GM21619 (cell line): ENCODE results near the gene SESN1.

ENCODE experiments used
- ATAC-seq: cut with Tn5 transposase; IDR thresholded peaks from one replicate; pipeline ENCODE4 v1.9.1; 2021; ENCODE audit not compliant: unreplicated experiment

Gene SESN1

DNA sequence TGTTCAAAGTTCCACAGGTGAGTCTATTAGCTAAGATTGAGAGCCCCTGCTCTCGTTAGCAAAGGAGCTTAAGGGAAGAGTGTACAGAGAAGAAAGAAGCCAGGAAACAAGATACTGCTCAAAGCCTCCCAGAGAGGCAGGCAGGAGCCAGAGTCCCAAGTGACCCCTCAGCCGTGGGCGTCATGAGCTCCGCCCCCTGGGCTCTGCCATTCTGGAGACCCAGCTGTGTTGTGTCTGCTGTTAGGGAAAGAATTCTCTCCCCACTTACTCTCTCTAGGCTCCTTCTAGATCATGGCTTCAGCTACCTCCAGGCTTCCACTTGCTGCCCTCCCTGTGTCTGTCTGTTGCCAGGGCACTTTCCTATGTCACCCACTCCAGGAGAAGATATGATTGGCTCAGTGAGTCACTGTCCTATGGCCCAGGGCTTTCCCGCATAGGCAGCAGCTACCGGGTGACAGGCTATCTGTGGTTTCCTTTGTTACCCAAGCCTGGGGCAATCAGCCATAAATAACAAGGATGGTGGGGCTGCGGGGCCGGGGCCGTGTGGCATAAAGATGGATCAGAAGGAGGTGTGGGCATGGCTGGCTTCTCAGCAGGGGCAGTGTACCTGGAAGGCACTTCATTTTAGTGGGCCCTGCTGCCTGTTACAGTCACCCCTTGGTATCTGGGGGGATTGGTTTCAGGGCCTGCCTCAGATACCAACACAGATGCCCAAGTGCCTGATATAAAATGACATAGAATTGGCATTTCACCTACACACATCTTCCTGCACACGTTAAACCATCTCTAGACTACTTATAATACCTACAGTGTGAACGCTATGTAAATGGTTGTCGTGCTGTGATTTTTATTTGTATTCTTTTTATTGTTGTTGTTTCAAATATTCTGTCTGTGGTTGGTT is 127.5 kb downstream of the SESN1 start:
- ATAC-seq: no peak

DNA sequence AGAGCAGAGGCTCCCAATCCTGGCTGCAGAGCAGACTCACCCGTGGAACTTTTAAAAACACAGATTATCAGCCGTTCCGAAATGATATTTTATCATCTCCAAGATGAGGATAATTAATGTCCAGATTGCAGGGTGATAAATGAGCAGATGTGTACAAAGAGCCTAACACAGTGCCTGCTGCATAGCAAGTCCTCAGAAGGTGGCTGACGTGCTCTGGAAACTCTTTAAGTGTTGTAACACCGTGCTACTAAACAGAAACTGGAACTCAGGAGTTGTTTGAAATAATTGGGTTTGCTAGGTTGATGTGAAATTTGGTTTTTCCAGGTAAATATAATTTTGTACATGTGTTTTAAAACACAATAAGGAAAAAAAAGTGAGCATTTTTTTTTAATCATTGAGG is 128.4 kb downstream of the SESN1 start:
- ATAC-seq: no peak

DNA sequence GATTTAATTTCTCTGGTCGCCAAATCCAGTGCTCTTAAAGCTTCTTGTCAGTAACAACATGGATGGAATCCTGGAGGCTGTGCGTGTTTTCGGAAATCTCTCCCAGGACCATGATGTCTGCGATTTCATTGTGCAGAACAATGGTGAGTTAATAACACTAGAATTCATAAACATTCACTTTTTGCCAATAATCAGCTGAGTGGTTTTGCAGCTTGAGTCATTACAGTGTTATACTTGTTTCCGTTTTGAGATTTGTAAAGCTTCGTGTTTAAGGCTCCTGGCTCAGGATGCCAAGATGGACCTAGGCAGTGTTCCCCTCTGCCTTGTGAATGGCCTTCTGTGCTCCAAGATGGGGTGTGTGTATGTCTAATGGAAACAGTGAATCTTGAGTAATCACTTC is 132.7 kb downstream of the SESN1 start:
- ATAC-seq: no peak

DNA sequence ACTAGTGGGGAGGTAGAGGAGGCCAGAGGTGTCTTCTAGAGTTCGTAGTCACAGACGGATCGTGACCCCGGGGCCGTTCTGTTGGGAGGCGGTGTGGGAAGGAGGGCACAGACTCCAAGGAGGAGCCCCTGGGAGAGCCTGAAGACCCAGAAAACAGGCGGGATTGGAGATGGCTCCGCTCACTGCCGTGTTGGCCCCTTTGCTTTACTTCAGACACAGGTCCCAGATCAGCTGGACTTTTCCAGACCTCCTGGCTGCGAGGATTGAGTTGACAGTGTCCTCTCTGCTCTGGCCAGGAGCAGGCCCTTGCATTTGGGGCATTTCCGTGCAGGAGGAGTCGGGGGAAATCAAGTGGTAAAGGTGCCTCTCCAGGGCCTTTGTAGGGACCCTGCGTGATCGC is 133.6 kb downstream of the SESN1 start:
- no peak for ATAC-seq

DNA sequence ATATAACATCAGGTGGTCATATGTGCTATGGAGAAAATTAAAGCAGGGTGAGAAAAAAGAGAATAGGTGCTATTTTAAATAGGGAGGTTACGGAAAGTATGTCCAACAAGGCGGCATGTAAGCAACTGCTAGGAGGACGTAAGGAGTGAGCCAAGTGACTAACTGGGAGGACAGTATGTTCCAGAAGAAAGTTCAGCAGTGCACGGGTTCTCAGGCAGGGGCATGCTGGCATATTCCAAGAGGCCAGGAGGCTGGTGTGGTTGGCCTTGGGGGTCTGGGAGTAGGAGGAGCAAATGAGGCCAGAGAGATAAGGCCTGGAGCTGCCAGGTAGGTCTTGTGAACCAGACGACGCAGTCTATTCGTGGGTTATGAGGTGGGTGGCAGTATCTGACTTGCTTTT is 134.0 kb downstream of the SESN1 start:
- no peak for ATAC-seq

DNA sequence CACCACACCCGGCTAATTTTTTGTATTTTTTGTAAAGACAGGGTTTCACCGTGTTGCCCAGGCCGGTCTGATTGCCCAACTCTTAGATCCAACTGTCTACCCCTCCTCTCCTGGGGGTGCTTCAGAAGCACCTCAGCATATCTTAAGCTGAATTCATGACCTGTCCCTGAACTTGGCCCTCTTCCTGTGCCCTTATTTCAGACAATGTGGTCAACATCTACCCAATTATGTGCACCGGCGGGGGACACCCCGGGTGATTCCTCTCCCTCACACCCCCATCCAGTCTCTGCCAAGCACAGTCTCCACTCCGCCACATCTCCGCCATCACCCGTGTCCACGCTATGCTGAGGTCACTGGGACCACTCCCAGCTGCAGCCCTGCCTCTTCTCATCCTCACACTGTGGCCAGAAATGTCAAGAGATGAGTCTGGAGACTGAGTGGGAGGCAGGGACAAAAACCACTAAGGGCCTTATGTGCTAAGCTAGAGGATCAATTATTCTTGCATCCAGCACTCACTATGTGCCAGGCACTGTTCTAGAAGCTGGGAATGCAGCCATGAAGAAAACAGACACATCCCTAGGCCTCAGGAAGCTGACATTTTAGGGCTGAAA is 134.6 kb downstream of the SESN1 start:
- ATAC-seq: no peak

DNA sequence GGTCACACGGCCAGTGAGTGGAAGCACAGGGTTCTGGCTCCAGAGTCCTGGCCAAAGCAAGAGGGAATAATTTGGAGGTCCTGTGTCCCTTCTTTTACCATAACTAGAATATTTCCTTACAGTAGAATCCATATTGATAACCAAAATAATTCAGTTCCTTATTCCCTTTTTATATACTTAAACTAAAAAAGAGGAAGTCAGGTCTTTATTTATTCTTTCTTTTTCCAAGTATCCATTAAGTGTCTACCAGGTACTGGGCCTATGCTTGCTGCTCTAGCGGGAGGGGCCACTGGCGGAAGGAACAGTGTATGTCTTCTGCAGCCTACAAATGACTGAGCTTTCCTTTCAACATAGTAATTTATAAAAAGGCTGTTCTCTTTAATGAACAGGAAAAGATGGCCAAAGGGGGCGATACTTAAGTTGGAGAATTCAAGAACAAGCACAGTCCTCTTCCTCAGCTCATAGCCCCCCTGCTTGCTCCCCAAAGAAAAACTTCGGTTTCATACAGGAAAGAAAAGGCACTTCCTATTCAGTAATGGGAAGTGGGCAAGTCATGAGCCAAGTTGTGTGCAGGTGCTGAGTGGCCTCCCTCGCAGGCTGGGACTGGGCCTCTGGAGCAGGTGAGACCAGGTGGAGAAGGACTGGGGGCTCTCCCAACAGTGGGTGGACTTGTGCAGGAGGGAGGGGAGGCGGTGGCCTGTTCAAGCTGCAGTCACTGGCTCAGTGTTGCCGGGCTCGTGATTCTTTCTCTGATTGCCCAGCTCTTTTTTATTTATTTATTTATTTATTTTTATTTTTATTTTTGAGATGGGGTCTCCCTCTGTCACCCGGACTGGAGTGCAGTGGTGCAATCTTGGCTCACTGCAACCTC is 135.5 kb downstream of the SESN1 start:
- ATAC-seq: no peak

DNA sequence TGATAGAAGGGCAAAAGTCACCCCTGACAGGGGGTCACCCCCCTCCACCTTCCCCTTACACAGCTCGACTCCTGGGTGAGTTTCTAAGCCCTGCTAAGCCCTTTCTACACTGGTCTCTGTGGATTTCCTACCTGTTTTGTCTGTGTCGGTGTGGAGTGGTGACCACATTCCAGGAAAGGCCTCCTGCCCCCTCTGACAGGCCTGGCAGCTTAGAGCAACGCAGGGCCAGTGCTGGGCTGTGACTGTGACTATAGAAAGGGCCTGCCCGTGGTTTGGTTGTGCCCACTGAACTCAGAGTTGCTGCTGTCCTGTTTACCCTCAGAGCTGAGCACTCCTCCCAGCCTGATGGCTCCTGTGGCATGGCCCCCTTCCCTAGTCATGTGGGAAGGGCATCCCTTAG is 137.4 kb downstream of the SESN1 start:
- no peak for ATAC-seq

DNA sequence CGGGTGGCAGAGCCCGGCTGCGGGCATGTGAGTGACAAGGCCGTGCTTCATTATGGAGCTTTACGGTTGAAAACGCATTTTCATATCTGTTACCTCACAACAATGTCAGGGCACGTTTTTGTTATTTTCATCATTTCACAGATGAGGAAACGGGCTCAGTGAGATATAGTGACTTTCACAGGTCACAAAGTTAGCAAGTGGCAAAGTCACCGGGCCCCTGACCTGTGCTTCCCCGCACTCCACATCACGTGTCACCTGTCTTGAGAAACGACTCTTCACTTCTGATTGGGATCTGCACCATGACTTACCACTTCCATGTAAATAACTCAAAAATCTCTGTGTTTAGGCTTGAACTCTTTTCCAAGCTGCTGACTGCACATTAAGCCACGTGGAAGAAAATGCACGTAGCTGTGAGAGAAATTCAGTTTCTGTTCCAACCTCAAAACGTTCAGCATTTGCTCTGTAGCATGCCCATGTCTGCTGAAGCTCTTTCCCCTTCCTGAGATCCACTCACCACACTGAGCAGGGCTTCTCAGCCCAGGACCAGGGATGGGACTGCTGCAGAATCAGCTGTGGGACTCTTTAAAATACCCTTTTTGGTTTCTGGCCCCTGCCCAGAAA is 139.2 kb downstream of the SESN1 start:
- no peak for ATAC-seq

DNA sequence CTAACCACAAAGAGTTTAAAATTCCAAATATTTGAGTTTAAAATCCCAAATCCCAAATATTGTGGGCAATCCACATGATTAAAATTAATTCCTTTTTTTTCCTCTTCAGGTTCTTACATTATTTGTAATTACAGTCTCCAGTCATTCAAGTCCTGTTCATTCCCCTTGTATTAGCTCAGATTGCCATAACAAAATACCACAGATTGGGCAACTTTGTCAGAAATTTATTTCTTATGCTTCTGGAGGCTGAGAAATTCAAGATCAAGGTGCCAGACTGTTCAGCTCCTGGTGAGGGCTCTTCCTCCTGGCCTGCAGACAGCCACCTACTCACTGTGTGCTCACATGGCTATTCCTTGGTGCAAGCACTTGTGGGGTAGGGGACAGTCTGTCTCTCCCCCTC is 141.0 kb downstream of the SESN1 start:
- no peak for ATAC-seq

DNA sequence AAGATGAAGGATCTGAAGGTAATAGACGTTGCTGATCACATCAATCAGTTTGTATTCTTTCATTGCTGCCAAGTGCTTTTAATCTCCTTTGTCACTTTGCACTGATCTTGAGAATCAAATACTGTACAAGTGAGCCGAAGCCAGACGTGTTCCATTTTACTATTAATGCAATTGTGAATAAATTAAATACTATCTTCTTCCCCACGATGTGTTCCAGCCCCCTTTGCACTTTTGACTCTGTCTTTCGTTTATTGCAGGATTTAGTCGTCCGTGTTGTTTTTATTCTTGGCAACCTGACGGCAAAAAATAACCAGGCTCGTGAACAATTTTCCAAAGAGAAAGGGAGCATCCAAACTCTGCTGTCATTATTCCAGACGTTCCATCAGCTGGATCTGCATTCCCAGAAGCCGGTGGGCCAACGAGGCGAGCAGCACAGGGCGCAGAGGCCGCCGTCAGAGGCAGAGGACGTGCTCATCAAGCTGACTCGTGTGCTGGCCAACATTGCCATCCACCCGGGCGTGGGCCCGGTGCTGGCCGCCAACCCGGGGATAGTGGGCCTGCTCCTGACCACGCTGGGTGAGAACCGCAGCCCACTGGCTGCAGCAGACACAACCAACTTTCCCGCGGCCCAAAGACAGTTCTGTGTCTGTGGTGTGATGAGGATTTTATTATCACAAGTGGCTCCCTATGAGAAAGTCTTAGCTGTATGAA is 141.7 kb downstream of the SESN1 start:
- ATAC-seq: no peak

DNA sequence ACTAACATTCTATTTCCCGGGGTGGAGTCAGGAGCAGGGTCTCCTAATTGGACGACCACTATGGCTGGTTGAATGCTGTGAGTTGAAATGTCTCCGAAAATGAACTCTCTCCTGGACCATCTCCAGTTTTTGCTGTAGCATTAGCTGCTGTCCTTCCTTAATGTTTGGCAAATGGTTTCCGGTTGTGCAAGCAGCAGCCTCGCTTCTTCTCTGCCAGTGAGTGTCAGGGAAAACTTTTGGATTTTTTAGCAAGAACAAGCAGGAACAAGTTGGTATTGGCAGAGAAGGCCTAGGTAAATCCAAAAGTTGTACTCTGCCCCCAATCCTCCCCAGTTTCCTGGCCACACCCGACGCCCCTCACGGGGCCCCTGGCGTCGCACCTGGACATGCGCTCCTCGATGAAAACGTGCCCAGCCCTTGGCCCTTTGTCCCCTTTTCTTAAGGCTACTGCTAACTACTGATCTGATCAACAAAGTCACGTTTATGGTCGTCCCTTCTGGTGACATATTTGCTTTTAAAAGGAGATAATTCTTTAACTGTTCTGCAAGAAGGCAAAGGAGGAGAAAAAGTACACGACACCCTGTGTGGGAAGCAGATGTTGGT is 143.2 kb downstream of the SESN1 start:
- ATAC-seq: no peak

DNA sequence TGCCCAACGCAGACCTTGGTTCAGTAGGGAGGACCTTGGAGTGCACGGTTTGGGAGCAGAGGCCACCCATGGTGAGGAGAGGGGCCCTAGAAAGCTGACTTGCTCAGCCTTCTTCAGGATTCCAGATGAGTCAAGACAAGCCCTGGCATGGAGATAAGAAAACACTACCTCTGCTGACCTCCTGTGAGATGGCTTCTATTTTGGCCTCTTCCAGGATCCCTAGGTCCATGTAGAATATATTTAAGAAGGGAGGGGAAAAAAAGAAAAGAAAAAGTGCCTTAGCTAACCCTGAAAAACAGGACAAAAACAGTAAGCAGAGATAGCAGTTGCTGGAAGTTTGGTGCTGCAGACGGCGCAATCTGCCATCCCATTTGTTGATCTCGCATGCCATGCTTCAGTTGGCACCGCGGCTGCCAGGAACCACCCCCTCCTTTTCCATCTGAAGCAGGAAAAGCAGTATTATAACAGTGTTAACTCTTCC is 146.4 kb downstream of the SESN1 start:
- no peak for ATAC-seq

DNA sequence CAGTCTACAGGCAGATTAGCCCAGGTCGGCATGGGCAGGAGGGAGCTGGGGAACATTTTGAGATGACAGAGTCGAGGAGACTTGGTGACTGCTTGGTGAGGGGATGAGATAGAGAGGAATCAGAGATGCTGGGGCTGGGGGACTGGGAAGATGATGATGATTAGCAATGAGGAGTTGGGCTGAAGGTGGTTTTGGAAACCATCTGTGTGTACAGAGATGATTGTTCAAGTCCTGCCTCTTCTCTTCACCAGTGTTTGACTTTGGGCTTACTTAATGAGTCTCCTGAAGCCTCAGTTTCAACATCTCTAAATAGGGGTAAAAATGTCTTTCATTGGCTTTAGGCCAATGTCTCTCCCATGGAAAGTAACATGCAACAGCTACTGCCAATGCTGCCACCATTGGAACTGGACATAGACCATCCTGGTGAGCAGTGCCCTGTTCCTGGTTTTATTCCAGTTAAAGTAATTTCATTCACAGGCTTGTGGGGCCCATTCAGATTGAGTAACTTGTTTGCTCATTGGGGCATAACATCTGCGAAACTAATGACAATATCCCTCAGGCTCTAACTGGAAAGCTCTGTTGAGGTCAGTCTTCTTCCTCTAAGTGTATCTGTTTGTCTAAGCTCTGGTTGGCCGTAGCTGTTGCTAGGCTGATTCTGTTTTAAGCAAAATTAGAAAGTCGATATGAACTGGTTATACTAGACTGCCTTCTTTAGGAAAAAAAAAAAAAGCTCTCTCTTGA is 147.4 kb downstream of the SESN1 start:
- no peak for ATAC-seq

DNA sequence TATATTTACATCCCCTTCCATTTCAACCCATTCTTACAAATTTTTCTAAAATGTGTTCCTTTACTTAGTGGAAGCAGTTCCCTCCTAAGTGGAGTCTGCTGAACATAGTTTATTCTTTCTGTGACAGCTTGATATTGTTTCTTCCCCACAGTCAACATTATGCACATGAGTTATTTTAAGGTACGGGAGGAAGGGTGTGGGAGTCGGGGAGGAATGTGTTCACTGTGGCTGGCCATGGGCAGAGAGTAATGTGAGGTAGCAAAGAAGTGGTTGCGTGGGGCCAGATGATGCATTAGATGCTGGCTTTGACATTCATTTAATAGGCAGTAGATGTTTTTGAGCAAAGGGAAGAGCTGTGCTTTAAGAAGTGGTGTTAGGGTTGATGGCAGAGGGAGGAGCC is 148.0 kb downstream of the SESN1 start:
- ATAC-seq: no peak

DNA sequence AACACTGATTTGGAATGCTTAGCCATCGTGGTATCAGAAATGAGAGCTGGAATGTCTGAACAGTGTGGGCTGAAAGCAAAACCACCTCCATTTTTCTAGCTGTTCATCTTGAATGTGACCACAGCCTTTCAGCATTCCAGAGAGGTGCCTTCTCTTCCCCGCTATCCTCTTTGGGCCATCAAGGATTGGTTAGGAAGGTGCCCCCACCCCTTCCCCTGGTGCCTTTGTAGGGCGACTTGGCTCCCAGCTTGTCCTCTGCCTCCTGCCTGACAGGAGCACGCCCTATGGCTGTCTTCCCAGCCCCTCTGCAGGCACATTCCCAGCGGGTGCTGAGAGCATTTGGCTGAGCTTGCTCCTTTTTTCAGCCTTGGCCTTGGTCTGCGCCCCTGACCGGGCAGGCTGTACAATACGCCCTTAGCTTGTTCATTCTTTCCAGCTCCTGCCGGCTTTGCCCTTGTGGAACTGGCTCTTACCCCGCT is 148.9 kb downstream of the SESN1 start:
- ATAC-seq: no peak

DNA sequence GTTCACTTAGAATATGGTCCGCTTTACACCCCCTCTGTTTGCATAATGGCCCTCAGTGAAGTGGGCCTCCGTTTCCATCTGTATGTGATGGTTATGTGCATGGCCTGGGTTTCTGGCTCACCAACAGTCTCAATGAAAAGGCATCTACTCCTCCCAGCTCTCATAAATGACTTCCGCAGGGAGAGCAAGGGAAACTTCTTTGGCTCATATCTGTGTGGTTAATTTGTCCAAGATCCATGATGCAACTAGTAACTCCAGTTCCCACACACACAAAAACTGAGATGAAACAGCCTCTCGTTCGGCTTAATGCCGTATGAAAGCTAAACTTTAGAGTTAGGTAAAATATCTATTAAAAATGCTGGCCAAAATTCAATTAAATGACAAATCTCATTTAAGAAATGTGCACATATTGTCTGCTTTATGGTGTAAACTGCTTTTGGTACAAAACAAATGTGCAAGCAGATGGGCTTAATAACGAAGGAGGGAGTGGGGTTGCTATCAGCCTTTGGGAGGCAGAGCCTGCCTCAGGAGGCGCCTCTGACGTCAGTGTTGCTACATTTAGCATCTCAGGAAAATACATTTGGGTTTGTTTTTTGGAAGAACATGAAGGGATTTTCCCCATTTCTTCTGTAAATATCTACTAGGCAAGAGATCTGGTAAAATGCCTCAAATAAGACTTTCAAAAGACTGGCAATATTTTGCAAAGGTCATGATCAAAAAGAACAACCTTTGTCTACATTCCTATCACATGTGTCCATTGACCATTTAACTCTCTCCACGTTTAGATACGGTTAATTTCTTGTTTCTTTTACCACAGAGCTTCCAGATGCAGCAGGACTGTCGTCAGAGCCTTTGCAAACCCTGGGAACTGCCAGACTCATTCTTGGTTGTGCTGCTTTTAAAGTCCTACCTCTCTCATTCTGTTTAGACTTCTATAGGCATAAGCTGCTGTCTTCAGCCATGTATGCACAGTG is 149.7 kb downstream of the SESN1 start:
- ATAC-seq: no peak

DNA sequence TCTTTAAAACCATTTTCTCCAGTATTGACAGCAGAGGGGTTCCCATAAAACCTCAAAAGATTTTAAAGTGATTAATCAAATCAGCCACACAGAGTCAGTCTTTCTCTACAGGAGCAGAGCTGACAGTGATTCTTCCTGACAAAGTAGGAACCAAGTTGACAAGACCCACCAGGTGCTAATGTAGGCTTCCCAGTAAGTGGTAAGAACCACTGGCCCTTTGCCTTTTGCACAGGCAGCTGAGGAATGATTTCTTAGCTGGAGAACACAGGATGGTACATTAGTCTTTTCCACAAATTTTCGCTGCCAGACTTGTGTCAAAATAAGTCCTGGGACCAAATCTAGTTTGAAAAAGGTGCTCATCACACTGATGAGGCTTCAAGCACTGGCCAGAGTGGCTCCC is 150.6 kb downstream of the SESN1 start:
- ATAC-seq: no peak
